Panc1 (cell line): ENCODE data around the gene B9D2.

Source experiments
- CTCF ChIP-seq: fragments of 450-650 bp; IDR thresholded peaks from 2 replicates; pipeline ENCODE4 v1.5.1; 2017; ENCODE audit warnings: mild to moderate bottlenecking
- TF ChIP-seq, protein P1 (sequence below), 2 experiments: IDR thresholded peaks; 2 replicates each; pipeline ENCODE4 v1.6.1; 2011 to 2012; ENCODE audit warnings: low read depth in 2 of 2, control low read depth in 1 of 2, low read length in 1 of 2, mild to moderate bottlenecking in 1 of 2, moderate library complexity in 1 of 2; ENCODE audit not compliant: insufficient read depth in 1 of 2

- TF ChIP-seq CTCF = no peak
- TF ChIP-seq, protein P1, sequence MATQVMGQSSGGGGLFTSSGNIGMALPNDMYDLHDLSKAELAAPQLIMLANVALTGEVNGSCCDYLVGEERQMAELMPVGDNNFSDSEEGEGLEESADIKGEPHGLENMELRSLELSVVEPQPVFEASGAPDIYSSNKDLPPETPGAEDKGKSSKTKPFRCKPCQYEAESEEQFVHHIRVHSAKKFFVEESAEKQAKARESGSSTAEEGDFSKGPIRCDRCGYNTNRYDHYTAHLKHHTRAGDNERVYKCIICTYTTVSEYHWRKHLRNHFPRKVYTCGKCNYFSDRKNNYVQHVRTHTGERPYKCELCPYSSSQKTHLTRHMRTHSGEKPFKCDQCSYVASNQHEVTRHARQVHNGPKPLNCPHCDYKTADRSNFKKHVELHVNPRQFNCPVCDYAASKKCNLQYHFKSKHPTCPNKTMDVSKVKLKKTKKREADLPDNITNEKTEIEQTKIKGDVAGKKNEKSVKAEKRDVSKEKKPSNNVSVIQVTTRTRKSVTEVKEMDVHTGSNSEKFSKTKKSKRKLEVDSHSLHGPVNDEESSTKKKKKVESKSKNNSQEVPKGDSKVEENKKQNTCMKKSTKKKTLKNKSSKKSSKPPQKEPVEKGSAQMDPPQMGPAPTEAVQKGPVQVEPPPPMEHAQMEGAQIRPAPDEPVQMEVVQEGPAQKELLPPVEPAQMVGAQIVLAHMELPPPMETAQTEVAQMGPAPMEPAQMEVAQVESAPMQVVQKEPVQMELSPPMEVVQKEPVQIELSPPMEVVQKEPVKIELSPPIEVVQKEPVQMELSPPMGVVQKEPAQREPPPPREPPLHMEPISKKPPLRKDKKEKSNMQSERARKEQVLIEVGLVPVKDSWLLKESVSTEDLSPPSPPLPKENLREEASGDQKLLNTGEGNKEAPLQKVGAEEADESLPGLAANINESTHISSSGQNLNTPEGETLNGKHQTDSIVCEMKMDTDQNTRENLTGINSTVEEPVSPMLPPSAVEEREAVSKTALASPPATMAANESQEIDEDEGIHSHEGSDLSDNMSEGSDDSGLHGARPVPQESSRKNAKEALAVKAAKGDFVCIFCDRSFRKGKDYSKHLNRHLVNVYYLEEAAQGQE (IDR thresholded peaks at IDR 0.05; ENCODE audit: insufficient read depth in 1 of 2, low read depth in 2 of 2, low read length in 1 of 2) = no peak
These were observed 2.1 kb upstream of the B9D2 start for GRCh38 chr19:41366089-41366488.
